ENCODE measurements around the gene TPSB2.
"Not testable (repeated sequence)": the region's sequence is repeated elsewhere in the genome, so short reads cannot be mapped to it uniquely, and the experiment has no call there.

The TPSB2 gene

DNA sequence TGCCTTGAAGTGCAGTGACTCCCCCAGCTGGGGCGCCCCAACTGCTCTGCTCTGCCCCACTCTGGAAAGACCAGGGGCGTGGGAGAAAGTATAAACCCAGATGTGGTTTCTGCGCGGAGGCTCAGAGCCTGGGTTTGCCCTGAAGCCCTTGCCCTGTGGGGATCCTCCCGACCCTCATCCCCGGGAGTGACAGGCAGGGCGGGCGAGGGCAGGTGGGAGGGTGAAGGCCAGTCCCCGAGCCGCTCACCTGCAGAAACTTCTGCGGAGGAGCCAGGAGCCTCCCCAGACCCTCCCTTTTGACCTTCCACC is 29.7 kb upstream of the TPSB2 start:
- H3K27ac ChIP-seq, result no peak overlapping the region
- TF ChIP-seq, protein P1, sequence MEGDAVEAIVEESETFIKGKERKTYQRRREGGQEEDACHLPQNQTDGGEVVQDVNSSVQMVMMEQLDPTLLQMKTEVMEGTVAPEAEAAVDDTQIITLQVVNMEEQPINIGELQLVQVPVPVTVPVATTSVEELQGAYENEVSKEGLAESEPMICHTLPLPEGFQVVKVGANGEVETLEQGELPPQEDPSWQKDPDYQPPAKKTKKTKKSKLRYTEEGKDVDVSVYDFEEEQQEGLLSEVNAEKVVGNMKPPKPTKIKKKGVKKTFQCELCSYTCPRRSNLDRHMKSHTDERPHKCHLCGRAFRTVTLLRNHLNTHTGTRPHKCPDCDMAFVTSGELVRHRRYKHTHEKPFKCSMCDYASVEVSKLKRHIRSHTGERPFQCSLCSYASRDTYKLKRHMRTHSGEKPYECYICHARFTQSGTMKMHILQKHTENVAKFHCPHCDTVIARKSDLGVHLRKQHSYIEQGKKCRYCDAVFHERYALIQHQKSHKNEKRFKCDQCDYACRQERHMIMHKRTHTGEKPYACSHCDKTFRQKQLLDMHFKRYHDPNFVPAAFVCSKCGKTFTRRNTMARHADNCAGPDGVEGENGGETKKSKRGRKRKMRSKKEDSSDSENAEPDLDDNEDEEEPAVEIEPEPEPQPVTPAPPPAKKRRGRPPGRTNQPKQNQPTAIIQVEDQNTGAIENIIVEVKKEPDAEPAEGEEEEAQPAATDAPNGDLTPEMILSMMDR (conservative IDR thresholded peaks at IDR 0.05), result no peak

DNA sequence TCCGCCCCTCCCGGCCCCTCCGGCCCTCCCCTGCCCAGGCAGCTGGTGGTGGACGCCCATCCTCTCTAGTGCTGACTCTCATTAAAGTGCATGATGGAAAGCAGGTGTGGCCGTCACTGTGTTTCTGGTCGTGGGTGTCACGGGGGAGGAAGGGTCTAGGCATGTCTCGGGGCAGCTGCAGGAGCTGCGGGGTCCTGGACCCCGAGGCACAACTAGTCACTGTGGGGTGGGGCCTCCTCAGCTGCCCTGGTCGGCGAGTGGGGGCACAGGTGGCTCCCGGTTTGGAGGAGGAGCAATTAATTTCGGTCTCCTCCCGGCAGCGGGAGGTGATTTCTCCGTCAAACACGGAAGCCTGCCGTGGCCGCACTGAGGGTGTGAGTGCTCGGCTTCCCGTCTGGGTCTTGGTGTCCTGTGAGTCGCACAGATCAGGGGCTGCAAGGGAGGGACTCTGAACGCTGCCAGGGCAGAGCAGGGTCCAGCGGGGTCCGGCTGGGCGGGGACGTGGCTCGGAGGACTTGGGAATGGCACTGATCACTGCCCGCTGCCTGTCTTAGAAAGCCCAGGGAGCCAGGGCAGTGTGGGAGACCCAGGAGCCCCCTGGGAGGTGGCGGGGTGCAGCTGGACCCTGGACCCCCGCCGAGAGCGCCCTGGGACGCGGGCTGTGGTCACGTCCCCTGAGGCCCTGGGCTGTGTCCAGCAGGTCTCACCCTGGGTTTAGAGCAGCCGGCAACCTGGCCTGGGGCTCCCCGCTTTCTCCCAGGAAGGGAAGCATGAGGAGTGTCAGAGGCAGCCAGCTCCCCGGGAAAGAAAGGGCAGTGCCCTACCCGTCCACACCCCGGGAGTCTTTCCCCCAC is 29.1 kb upstream of the TPSB2 start:
- TF ChIP-seq, protein P1 (conservative IDR thresholded peaks at IDR 0.05), result no peak
- no peak overlapping the region; the same call in 1 of the 2 replicates for H3K27ac ChIP-seq

DNA sequence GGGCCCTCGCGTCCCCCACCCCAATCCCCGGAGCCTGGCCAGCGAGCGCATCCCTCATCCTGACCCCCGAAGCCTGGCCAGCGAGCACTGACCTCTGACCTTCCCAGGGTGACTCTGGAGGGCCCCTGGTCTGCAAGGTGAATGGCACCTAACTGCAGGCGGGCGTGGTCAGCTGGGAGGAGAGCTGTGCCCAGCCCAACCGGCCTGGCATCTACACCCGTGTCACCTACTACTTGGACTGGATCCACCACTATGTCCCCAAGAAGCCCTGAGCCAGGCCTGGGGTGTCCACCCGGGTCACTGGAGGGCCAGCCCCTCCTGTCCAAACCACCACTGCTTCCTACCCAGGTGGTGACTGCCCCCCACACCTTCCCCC is 28.2 kb upstream of the TPSB2 start:
- TF ChIP-seq, protein P1 (conservative IDR thresholded peaks at IDR 0.05), result no peak

DNA sequence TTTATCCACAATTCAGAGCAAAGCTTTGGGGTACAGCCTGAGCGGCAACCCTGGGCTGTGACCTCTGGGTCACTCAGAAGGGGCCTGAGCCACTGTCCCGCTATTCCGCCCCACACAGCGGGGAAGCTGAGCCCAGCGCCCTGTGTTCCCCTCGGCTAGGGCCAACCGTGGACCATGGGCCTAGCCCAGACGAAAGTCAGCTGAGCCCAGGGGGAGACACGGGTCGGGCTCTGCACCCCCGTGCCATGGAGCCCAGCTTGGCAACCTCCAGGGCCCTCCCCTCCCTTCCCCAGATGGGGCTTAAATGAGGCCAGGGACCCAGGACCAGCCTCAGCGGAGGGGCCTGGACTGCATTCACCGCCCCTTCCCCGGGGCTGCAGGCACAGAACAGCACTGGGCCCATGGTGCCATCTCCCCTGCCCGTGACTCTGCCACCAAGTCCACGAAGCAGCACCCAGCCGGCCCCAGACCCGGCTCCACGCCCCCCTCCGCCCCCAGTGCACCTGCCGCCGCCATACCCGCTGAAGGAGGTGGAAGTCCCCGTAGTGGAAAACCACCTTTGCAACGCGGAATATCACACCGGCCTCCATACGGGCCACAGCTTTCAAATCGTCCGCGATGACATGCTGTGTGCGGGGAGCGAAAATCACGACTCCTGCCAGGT is 27.7 kb upstream of the TPSB2 start:
- TF ChIP-seq, protein P1 (conservative IDR thresholded peaks at IDR 0.05), result no peak
- no peak overlapping the region for H3K27ac ChIP-seq

More for the DNA sequence above, 28.2 kb upstream of the TPSB2 start:
- no peak overlapping the region for H3K27ac ChIP-seq

DNA sequence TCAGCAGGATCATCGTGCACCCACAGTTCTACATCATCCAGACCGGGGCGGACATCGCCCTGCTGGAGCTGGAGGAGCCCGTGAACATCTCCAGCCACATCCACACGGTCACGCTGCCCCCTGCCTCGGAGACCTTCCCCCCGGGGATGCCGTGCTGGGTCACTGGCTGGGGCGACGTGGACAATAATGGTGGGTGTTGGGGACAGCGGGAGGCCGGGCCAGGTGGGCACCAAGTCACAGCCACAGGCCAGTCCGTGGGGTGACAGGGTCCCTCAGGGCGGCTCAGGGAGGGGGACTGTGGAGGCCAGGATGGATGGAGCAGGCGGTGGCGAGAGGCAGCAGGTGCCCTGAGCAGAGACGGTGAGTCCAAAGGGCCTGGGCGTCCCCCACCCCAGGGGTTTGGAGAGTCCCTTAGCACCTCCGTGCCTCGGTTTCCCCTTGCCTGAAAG is 26.9 kb upstream of the TPSB2 start:
- TF ChIP-seq, protein P1 (conservative IDR thresholded peaks at IDR 0.05), result no peak
- no peak overlapping the region for H3K27ac ChIP-seq

DNA sequence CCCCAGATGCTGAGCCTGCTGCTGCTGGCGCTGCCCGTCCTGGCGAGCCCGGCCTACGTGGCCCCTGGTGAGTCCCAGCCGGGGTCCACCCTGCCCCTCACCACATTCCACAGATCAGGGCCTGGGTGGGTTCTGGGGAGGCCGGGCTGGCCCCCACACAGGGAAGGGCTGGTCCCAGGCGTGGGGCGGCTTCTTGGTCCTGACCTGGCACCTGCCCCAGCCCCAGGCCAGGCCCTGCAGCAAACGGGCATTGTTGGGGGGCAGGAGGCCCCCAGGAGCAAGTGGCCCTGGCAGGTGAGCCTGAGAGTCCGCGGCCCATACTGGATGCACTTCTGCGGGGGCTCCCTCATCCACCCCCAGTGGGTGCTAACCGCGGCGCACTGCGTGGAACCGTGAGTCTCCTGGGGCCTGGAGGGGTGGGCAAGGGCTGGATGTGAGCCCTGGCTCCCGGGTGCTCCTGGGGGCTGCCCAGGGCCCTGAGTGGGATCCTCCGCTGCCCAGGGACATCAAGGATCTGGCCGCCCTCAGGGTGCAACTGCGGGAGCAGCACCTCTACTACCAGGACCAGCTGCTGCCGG is 26.4 kb upstream of the TPSB2 start:
- H3K27ac ChIP-seq, result not testable (repeated sequence)

DNA sequence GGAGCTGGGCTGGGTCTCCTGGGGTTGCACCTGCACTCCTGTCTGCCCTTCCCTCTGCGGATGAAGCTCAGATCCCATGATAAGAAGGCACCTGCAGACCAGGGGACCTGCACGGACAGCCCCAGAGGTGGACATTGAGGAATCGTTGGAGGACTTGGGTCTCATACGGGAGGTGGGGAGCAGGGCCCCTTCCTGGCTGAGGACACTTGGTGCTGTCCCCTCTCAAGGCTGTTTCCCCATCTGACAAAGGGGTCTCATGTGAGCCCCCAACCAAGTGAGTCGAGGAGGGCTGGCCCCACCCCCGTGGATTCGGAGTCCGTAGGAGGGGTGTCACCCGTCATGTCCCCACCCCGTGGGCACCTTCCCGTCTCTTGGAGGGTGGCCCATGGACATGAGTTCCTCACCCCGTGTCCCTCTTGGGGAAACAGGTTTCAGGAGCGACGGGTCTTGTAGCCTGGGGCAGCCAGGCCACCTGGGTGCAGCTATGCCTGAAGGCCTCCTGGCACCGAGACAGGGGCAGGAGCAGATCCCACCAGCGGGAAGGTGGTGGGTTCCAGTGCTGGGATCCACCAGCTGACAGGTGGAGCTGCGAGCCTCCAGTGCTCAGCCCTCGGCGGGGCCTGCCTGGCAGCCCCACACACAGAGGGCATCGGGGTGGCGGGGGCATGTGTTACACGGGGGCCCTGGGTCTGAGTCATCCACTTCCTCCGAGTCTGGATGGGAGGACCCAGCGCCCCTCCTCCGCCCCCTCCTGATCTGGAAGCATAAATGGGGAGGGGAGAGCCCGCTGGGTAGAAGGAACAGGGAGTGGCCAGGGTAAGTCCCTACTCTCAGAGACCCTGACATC is 25.5 kb upstream of the TPSB2 start, which contains the start of gene TPSD1:
Gene TPSD1 (plus strand): TSS at position 794 of the 847 bp plus-strand sequence. CDS start 212 bp downstream, outside the sequence.
- H3K27ac ChIP-seq, result not testable (repeated sequence)

DNA sequence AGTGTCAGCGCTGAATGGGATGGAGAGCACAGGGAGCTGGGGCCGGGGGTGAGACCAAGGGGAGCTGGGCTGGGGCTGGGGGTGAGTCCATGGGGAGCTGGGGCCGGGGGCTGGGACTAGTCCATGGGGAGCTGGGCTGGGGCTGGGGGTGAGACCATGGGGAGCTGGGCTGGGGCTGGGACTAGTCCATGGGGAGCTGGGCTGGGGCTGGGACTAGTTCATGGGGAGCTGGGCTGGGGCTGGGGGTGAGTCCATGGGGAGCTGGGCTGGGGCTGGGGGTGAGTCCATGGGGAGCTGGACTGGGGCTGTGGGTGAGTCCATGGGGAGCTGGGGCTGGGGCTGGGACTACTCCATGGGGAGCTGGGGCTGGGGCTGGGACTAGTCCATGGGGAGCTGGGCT is 24.8 kb upstream of the TPSB2 start:
- H3K27ac ChIP-seq, result not testable (repeated sequence)

DNA sequence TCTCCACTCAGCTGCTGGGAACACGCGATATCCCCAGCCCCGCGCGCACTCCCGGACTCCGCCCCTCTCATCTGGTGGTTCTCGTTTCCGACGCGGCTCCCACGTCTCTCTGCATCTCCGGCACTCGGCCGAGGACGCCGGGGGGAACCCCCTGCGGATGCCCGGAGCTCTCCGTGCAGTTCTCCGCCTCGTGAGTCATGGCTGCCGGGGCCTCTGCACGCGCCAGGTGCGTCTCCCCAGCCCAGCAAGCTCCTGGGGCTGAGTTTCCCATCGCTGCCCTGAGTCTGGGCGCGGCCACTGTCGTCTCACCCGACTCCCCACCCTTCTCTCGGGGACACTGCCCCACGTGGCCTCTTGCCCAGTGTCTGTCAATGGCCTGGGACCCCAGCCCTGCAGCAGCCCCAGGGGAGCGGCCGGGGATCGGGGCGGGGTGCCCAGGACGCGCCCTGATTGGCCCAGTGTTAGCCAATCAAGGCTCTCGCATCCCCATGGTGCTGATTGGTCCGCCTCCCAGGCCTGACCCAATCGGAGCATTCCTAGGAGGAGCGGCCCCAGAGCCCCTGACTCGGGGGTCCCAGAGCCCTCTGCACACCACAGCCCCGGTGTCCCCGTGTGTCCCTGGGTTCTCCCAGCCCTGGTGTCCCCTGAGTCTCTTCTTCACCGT is 23.8 kb upstream of the TPSB2 start:
- H3K27ac ChIP-seq, result not testable (repeated sequence)

DNA sequence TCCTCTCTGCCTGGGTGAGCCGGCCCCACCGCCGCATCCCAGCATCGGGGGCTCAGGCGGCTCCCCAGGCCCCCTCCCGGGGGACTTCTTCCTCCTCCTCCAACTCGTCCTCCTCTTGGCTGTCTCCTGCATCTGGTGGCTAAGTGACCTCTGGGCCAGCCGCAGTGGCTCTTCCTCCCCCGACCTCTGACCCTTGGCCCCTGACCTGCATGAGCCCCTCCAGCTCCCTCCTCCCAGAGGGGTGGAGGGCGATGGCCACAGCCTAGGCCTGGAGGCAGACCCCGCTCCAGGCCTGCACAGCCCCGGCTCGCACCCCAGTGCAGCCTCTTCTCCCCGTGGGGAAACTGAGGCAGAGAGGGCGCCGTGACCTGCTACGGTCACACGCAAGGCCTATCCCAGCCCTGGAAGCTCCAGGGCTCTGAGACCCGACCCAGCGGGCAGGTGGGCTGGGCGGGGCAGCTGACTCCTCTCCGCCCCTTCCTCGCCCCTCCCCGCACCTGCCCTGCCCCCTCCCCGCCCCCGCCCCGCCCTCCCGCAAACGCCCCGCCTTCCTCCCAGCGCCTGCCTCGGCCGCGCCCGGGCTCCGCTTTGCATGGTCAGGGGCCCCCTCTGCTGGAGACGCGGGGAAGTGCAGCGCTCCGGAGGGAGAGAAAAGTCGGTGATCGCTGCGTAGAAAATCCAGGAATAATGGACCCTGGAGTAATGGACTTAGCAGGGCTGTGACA is 19.2 kb upstream of the TPSB2 start:
- not testable (repeated sequence) for H3K27ac ChIP-seq

DNA sequence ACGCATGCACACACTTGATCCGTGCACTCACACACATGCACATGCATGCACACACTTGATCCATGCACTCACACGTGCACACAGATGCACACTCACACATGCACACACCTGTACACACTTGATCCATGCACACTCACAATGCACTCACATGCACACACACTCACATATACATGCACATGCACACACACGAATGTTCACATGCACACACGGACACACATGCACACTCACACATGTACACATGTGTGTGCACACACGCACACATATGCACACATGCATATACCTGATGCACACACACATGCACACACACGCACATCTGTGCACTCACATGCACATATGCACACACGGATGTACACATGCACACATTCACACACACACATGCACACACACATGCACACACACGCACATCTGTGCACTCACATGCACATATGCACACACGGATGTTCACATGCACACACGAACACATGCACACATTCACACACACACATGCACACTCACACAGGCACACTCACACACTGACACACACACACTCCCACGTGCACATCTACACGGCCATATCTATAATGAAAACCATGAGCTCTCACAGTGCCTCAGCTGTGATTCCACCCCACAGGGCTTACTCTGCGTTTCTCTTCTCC is 18.0 kb upstream of the TPSB2 start:
- not testable (repeated sequence) for H3K27ac ChIP-seq

Data from VCaP (cell line).